Left kidney (tissue), 2 donors: ENCODE measurements around the gene FAM161B. TPM values are rescaled to one million over a fixed set of nuclear protein-coding genes. Genes with fewer than 3 reads are reported as not detected.

ENCODE experiments used
- DNase-seq: peaks from one replicate; pipeline ENCODE4 v3.0.0-alpha.2; 2013
- polyA plus RNA-seq: library from polyadenylated mRNA; unstranded; fragments of 120-200 nt; gene quantifications from one replicate; pipeline ENCODE4 v1.2.1, GENCODE V29; 2013; ENCODE audit not compliant: insufficient read length

Gene FAM161B
- polyA plus RNA-seq, 1 donor: 15.2 TPM

DNA sequence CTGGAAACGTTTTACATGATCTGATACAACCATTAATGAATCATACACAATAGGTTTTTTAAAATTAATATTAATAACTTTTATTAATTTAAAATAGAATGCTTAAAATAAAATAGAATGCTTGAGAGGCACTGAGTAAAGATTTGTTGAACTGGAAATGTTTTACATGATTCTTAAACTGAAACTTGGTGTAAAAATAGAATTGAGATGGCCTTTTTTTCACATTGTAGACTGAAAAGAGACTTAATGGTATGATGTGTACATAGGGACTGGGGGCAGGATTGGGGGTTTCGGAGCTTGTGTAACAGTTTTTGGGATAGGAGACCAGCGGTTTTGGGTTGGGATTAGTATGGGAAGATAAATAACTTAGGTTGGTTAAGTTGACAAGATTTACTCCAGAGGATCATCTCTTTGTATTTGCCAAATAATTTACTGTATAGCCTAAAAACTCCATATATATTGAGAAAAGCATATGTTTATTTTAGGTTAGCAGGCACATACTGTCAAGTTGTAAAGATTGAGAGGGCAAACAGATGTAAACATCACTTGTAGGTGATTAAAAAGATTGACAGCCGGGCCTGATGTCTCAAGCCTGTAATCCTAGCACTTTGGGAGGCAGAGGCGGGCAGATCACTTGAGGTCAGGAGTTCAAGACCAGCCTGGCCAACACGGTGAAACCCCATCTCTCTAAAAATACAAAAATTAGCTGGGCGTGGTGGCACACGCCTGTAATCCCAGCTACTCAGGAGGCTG, 65.3 kb downstream of the FAM161B start:
- no peak for DNase-seq

Other genes starting within 250 kb of the FAM161B start
- 91.6 TPM for gene PNMA1, start 235.7 kb downstream of the FAM161B start, polyA plus RNA-seq
- 28.5 TPM for gene PTGR2, start 98.3 kb downstream of the FAM161B start, polyA plus RNA-seq
- 65.5 TPM for gene ZNF410, start 63.2 kb downstream of the FAM161B start, polyA plus RNA-seq
- gene COQ6, start 208 bp upstream of the FAM161B start, polyA plus RNA-seq: 39.0 TPM
- 70.0 TPM for gene ENTPD5, start 69.2 kb upstream of the FAM161B start, polyA plus RNA-seq
- 22.3 TPM for gene BBOF1, start 69.3 kb upstream of the FAM161B start, polyA plus RNA-seq
- 144 TPM for gene ALDH6A1, start 134.4 kb upstream of the FAM161B start, polyA plus RNA-seq
- gene LIN52, start 134.9 kb upstream of the FAM161B start, polyA plus RNA-seq: 22.7 TPM